SW 1271 (cell line): ENCODE results near the gene SERP2.

Source experiments
- DNase-seq, 2 experiments: peaks; one replicate each; lab custom pipeline; 2025; lab: John Stamatoyannopoulos, UW

Gene SERP2

GRCh38 chr13:44359983-44360375 is 13.6 kb upstream of the SERP2 start:
- DNase-seq = no peak

GRCh38 chr13:44362394-44363040 is 11.1 kb upstream of the SERP2 start:
- DNase-seq = no peak

- DNase-seq = no peak
These were observed 9.8 kb upstream of the SERP2 start for GRCh38 chr13:44363631-44364344.

- DNase-seq = peak; percentile 54 to 66
These were observed 9.2 kb upstream of the SERP2 start for GRCh38 chr13:44364345-44365000.

- peak in 1 of 2 experiments; percentile 38 for DNase-seq
These were observed 8.6 kb upstream of the SERP2 start for GRCh38 chr13:44365008-44365407.

- no peak for DNase-seq
These were observed 7.7 kb upstream of the SERP2 start for GRCh38 chr13:44365899-44366298.

GRCh38 chr13:44368062-44368591 is 5.5 kb upstream of the SERP2 start:
- DNase-seq = no peak

- no peak for DNase-seq
These were observed 4.8 kb upstream of the SERP2 start for GRCh38 chr13:44368599-44369368.

GRCh38 chr13:44371421-44371820 is 2.2 kb upstream of the SERP2 start:
- DNase-seq = no peak

GRCh38 chr13:44373247-44373600 is 400 bp upstream of the SERP2 start:
- no peak for DNase-seq

GRCh38 chr13:44374348-44374712 is 706 bp downstream of the SERP2 start:
- no peak for DNase-seq

- DNase-seq = no peak
These were observed 4.7 kb downstream of the SERP2 start for GRCh38 chr13:44378277-44378676.

GRCh38 chr13:44379885-44380284 is 6.3 kb downstream of the SERP2 start:
- DNase-seq = no peak

- DNase-seq = no peak
These were observed 7.0 kb downstream of the SERP2 start for GRCh38 chr13:44380404-44381165.

- no peak for DNase-seq
These were observed 9.1 kb downstream of the SERP2 start for GRCh38 chr13:44382635-44383145.

- DNase-seq = no peak
These were observed 10.3 kb downstream of the SERP2 start for GRCh38 chr13:44383945-44384344.

- no peak for DNase-seq
These were observed 11.2 kb downstream of the SERP2 start for GRCh38 chr13:44384778-44385177.

GRCh38 chr13:44385401-44385800 is 11.8 kb downstream of the SERP2 start:
- DNase-seq = no peak

GRCh38 chr13:44385847-44386246 is 12.2 kb downstream of the SERP2 start:
- DNase-seq = no peak

- no peak for DNase-seq
These were observed 13.4 kb downstream of the SERP2 start for GRCh38 chr13:44386913-44387556.
